HG03342 (cell line): ENCODE data around the gene COL8A1.

Experiments
- ATAC-seq: cut with Tn5 transposase; IDR thresholded peaks from one replicate; pipeline ENCODE4 v1.9.1; 2021; ENCODE audit warnings: mild to moderate bottlenecking, moderate library complexity; ENCODE audit not compliant: unreplicated experiment

Gene COL8A1

DNA sequence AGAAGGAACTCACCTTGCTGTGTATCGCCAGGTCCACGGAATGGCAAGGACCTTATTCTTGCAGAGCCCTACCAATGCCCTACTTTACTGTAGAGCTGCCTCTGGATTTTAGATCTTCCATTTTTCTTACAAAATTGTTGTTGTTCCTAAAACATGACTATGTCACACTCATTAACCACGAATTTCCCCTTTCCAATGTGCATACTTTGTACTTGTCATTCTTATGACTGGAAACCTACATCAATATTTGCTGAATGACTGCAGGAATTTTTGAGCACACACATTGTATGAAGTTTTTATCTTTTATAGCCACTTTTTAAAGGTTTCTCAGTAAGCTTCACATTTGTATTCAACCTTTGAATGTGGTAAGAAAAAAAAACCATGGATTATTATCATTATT, 143.4 kb downstream of the COL8A1 start:
- no peak for ATAC-seq

DNA sequence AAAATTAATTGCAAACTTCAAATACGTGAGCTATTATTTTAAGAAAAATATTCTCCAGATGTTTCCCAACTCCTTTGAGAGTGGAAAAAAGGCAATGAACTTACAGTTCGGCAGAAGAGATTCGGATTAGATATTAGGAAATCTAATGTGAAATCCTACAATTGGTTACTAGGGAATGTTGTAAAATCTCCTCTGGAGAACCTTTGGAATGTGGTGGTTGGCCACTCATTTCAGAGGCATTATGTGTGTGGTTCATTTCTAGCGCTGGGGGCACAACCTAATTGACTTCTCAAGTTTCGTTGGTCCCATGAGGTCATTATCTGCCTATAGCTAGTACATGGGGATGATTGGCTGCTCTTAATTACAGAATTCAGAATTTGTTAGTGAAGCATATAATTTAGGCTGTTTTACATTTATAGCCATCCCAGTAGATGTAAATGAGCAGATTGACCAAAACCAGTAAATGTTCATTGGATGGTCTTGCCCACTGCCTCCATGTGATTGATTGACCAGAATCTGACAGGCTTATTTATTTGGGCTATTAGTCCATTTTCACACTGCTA, 144.7 kb downstream of the COL8A1 start:
- ATAC-seq = no peak

- peak; percentile 96 for ATAC-seq
Observed at GRCh38 chr3:99789011-99789721, 150.8 kb downstream of the COL8A1 start.

GRCh38 chr3:99794485-99794884, 156.1 kb downstream of the COL8A1 start:
- ATAC-seq = no peak

GRCh38 chr3:99795573-99795972, 157.2 kb downstream of the COL8A1 start:
- no peak for ATAC-seq

GRCh38 chr3:99799422-99799821, 161.0 kb downstream of the COL8A1 start:
- no peak for ATAC-seq

GRCh38 chr3:99803297-99803696, 164.9 kb downstream of the COL8A1 start:
- ATAC-seq = no peak

GRCh38 chr3:99805160-99805559, 166.8 kb downstream of the COL8A1 start:
- ATAC-seq = no peak

- peak; percentile 67 for ATAC-seq
Observed at GRCh38 chr3:99808163-99808794, 169.9 kb downstream of the COL8A1 start.

- ATAC-seq = no peak
Observed at GRCh38 chr3:99809565-99809964, 171.2 kb downstream of the COL8A1 start.

GRCh38 chr3:99810403-99810802, 172.0 kb downstream of the COL8A1 start:
- ATAC-seq = no peak

- ATAC-seq = no peak
Observed at GRCh38 chr3:99817047-99817436, 178.6 kb downstream of the COL8A1 start.

DNA sequence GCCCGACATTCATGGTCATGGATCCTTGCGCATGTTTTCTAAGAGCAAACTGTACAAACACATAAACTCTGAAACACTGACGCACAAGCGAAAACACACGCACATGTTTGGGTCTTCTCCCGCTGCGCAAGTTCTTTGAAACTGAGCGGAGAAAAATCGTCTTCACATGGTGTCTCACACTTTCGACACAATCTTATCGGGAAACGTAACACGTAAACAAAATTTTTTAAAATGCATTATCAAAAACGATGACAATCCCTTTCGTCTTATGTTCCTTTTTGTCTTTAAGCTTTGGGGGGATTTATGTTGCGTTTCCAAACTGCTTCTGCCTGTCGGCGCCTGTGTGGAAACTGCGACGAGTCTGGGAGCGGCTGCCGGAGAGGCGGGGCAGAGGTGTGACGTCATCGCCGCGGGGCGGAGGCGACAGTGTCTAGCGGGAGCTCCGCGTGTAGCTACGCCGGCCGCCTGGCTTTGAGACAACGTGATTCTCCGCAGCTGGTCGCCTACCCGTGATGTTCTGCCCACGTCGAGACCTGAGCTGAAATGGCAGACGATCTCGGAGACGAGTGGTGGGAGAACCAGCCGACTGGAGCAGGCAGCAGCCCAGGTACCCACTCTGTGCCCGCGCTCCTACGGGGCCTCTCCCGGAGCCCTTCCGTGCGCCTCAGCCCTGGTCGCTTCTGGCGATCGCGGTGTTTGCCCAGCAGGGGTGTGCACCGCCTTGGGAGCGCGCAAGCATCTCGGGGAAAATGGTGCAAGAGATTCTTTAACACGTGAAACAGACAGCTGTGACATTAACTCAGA, 179.2 kb downstream of the COL8A1 start, which contains the start of gene CMSS1:
Gene CMSS1 (plus strand): TSS at position 426 of the 804 bp plus-strand sequence.
- ATAC-seq = peak; percentile 96

DNA sequence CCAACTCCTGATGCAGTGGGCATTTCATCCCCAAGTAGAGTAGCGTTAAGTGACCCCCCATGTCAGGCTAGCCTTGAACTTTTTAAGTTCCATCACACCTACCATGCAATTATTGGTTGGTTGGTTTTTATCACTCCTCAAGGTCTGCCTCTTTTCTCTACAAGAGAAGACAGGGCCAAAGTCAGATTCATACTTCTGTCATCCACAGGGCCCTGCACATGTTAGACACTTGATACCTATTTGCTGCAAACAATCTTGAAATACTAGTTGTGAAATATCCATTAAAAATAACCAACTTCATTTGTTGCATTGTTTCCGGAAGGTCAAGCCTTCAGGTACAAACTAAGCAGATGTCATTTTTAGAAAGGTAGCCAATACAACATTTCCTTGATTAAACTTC, 180.4 kb downstream of the COL8A1 start:
- ATAC-seq = no peak

DNA sequence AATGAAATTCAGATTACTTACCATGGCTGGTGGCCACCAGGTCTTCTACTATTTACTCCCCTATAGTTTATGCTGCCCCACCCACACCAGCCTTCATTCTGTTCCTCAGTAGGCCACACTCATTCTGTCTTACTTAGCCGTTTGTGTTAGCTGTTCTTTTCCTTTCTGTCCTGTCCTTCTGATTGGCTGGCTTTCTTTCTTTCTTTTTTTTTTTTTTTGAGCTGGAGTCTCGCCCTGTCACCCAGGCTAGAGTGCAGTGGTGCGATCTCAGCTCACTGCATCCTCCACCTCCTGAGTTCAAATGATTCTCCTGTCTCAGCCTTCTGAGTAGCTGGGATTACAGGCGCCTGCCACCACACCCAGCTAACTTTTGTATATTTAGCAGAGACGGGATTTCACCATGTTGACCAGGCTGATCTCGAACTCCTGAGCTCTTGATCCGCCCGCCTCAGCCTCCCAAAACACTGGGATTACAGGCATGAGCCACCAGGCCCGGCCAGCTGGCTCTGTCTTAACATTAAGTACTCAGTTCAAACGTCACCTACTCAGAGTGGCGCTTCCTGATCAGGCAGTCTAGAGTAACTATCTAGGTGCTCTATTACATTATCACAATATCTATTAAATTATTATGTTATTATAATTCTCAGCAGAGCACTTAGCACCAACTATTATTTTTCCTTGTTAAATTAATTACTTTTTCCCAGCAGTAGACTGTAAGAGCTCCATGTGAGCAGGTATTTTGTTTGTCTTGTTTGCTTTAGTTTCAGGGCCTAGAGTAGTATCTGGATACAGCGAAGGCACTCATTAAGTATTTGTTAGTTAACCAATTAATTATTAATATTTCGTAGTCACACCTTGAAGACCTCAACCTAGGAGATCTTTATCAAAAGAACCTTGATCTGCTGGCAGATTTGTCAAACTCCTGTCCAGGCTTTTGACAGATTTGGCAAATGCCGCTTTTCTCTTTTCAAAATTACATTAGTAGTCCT, 185.6 kb downstream of the COL8A1 start:
- ATAC-seq = no peak

DNA sequence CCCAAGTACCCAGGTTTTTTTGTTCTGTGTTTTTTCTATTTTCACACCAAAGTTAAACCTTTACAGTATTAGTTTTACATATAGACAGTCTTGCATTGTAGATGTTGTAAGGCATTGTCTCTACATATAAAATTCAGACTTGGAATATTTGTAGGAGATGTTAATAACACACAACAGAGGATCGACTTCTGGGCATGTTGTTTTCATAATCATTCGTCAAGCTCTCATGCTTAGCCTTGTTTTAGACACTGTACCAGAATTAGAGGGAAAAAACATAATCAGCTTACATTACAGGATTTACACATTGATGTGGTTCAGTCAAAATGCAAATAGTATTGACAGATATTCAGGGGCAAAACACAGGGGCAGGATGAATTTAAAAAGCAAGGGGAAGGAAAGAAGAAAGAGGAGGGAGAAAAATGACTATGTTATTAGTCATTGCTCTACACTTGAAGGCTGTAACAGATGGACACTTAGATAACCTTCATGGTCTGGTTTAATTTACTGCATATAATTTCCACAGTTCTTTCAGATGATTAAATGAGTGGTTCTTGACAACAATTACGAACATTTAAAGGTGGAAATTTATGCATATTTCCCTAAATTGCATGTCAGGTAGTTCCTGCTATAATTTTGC, 186.7 kb downstream of the COL8A1 start:
- no peak for ATAC-seq

- ATAC-seq = no peak
Observed at GRCh38 chr3:99829844-99830243, 191.4 kb downstream of the COL8A1 start.

- ATAC-seq = no peak
Observed at GRCh38 chr3:99833617-99834205, 195.3 kb downstream of the COL8A1 start.

DNA sequence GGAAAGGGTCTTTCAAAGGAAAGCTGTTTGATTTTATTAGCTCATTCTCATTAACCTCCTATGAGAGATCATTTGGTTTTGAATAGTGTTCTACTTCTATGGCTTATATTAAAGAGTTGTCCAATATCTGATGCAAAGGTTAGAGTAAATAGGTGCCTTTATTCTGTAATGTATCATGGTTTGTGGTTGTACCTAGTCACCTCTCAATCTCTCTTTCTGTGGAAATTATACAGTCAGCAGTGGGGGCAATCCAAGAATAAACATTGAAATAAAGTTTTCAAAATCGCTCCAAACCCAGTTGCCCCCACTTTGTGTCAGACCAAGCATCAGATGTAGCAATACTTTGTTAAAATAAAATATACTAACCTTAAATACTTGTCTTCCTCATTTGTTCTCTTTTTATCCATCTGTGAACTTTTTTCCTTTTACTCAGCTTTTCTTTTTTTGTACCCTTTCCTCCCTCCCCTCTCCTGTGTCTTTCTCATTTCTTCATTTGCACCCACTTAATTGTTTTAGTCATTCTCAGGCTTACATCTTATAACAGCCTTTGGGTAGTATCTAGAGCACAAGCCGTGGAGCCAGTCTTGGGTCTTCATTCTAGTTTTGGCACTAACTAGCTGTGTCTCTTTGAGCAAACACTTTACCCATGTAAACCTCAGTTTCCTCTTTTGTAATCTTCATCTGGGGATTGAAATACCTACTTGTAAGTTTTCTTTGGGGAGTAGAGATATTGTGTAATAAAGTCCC, 196.0 kb downstream of the COL8A1 start:
- ATAC-seq = no peak
